CD14-positive monocyte (primary cell): ENCODE measurements around the gene TIRAP. TPM values are rescaled to one million over a fixed set of nuclear protein-coding genes. Genes with fewer than 3 reads are reported as not detected.

Source experiments
- DNase-seq, 3 donors: peaks; one replicate each; pipeline ENCODE4 v3.0.0-alpha.2; 2011 to 2022
- H2AFZ ChIP-seq: 2 replicates; pipeline ENCODE4 v1.6.0; 2012; ENCODE audit warnings: mild to moderate bottlenecking, low read depth, low read length, inconsistent platforms; ENCODE audit not compliant: insufficient read depth, poor library complexity, severe bottlenecking
- H3K27ac ChIP-seq, 2 donors: 1 replicate in 1 of 2; 2 replicates in 1 of 2; pipeline ENCODE4 v1.5.1; 2012 to 2013; ENCODE audit warnings: low read length in 2 of 2, control low read depth in 1 of 2, inconsistent platforms in 1 of 2, low read depth in 1 of 2, mild to moderate bottlenecking in 1 of 2
- H3K27me3 ChIP-seq, 2 donors: one replicate each; pipeline versions ENCODE4 v1.6.0 to v1.6.1; 2011 to 2013; ENCODE audit warnings: low read length in 2 of 2; ENCODE audit not compliant: control insufficient read depth in 2 of 2, insufficient read depth in 2 of 2
- H3K36me3 ChIP-seq, 2 donors: replicated peaks in 1 of 2; 1 replicate in 1 of 2; 2 replicates in 1 of 2; pipeline versions ENCODE4 v1.5.1 to v1.6.1; 2012 to 2013; ENCODE audit warnings: low read length in 2 of 2, control low read depth in 1 of 2, inconsistent platforms in 1 of 2, mild to moderate bottlenecking in 1 of 2; ENCODE audit not compliant: insufficient read depth in 2 of 2, control insufficient read depth in 1 of 2
- H3K4me1 ChIP-seq, 2 donors: 1 replicate in 1 of 2; 2 replicates in 1 of 2; pipeline versions ENCODE4 v1.5.1 to v1.6.1; 2012 to 2013; ENCODE audit warnings: low read length in 2 of 2, control low read depth in 1 of 2, inconsistent platforms in 1 of 2, mild to moderate bottlenecking in 1 of 2, moderate library complexity in 1 of 2; ENCODE audit not compliant: insufficient read depth in 2 of 2, control insufficient read depth in 1 of 2
- H3K4me2 ChIP-seq: replicated peaks from 2 replicates; pipeline ENCODE3; 2012; ENCODE audit warnings: low read length, moderate library complexity, mild to moderate bottlenecking; ENCODE audit not compliant: poor library complexity, severe bottlenecking; ENCODE audit errors: extremely low read depth
- H3K4me3 ChIP-seq, 3 experiments: fragments of 200-600 bp in 1 of 3; sonication (generic) in 1 of 3; replicated peaks in 1 of 3; 1 replicate in 2 of 3; 2 replicates in 1 of 3; pipeline ENCODE4 v1.5.1; 2011 to 2013; ENCODE audit warnings: low read length in 3 of 3, mild to moderate bottlenecking in 3 of 3, control low read depth in 2 of 3, low read depth in 2 of 3, inconsistent platforms in 1 of 3, moderate library complexity in 1 of 3
- H3K79me2 ChIP-seq: 2 replicates; pipeline ENCODE4 v1.6.0; 2012; ENCODE audit warnings: mild to moderate bottlenecking, control low read depth, inconsistent platforms, low read length, moderate library complexity; ENCODE audit not compliant: insufficient read depth
- H3K9ac ChIP-seq: 2 replicates; pipeline ENCODE4 v1.6.0; 2017; ENCODE audit warnings: low read length, mild to moderate bottlenecking; ENCODE audit not compliant: insufficient read depth, poor library complexity, severe bottlenecking
- H3K9me3 ChIP-seq, 2 donors: replicated peaks in 1 of 2; 1 replicate in 1 of 2; 2 replicates in 1 of 2; pipeline versions ENCODE4 v1.5.1 to v1.6.1; 2012 to 2013; ENCODE audit warnings: low read length in 2 of 2, control low read depth in 1 of 2; ENCODE audit not compliant: control insufficient read depth in 1 of 2, insufficient read depth in 1 of 2
- H4K20me1 ChIP-seq: 2 replicates; pipeline ENCODE4 v1.6.0; 2012; ENCODE audit warnings: mild to moderate bottlenecking, low read length, control low read depth, moderate library complexity; ENCODE audit not compliant: insufficient read depth
- H3K27ac Mint-ChIP-seq, 7 donors: one replicate each; pipeline ENCODE4 v1.8.0; 2020; ENCODE audit warnings: mild to moderate bottlenecking in 7 of 7, mixed read lengths in 7 of 7, moderate library complexity in 6 of 7, inconsistent platforms in 2 of 7
- H3K27me3 Mint-ChIP-seq, 3 donors: one replicate each; pipeline ENCODE4 v1.8.0; 2021 to 2022; ENCODE audit warnings: low read depth in 3 of 3, mild to moderate bottlenecking in 3 of 3, mixed read lengths in 3 of 3, moderate library complexity in 3 of 3, inconsistent platforms in 1 of 3
- H3K36me3 Mint-ChIP-seq, 2 donors: one replicate each; pipeline ENCODE4 v1.8.0; 2020; ENCODE audit warnings: mixed read lengths in 2 of 2, inconsistent platforms in 1 of 2, mild to moderate bottlenecking in 1 of 2
- H3K4me1 Mint-ChIP-seq: one replicate; pipeline ENCODE4 v1.8.0; 2020; ENCODE audit warnings: mild to moderate bottlenecking, mixed read lengths
- H3K4me3 Mint-ChIP-seq, 2 donors: one replicate each; pipeline ENCODE4 v1.8.0; 2020; ENCODE audit warnings: mild to moderate bottlenecking in 2 of 2, mixed read lengths in 2 of 2, moderate library complexity in 1 of 2
- H3K9me3 Mint-ChIP-seq, 7 donors: one replicate each; pipeline ENCODE4 v1.8.0; 2020 to 2022; ENCODE audit warnings: mixed read lengths in 7 of 7, mild to moderate bottlenecking in 6 of 7, moderate library complexity in 6 of 7, inconsistent platforms in 2 of 7
- whole genome bisulfite sequencing: methylation state at CpG from one replicate; pipeline ENCODE4 v1.1.5; 2013; ENCODE audit warnings: missing lambda C conversion rate; ENCODE audit not compliant: insufficient coverage; 5-methylcytosine and 5-hydroxymethylcytosine counted together
- intact Hi-C, 2 donors: fragments of 100-400 bp; cut with micrococcal nuclease; formaldehyde crosslinking; loops; one replicate each; pipeline versions ENCODE4 v1.15.0 to v1.15.1; 2023
- polyA plus RNA-seq, 3 donors: library from polyadenylated mRNA; depleted of rRNA in 1 of 3; unstranded in 2 of 3; stranded (reverse) in 1 of 3; fragments of 300-500 nt in 2 of 3; fragments of >200 nt in 1 of 3; fragmentation: Illumina TruSeq in 2 of 3; gene quantifications; 1 replicate in 2 of 3; 2 replicates in 1 of 3; pipeline ENCODE4 v1.2.3, GENCODE V29; 2012 to 2021
- TF ChIP-seq, protein P1 (sequence below): fragments of 200-600 bp; IDR thresholded peaks from one replicate; pipeline ENCODE4 v1.8.0; 2022; ENCODE audit warnings: antibody characterized with exemption, mild to moderate bottlenecking

Gene TIRAP
- polyA plus RNA-seq, 3 donors: 7.0 to 13.8 (median 11.1) TPM

DNA sequence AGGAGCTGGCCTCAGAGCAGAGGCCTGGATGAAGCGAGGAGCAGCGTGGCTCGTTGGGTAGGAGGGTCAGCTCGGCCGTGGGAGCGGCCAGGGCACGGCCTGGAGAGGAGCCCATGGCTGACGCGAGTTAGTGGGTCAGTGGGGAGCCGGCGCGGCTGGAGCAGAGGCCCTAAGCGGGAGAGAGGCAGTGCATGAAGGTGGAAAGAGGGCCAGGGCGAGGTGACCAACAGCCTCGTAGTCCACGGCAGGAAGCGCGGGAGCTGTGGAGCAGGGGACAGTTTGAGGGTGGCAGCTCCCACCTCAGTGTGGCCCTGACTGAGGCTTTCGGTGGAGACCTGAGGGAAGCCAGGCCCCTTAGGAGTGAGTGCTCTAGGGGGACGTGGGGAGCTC, 45.1 kb downstream of the TIRAP start:
- 93% methylated on average over 20 of the region's 20 CpGs for WGBS
- Histone ChIP-seq H4K20me1 (no peaks in the 10 kb centered on the region), H3K36me3 (peaks cover 27 to 61% of the 10 kb centered on the region in 2 donors), H3K4me1 (no peaks in the 10 kb centered on the region), H3K9me3 (no peaks in the 10 kb centered on the region), H3K27ac (no peak overlapping the region), H3K9ac (no peak overlapping the region), H3K27me3 (no peaks in the 10 kb centered on the region), H2AFZ (no peak overlapping the region), H3K4me3 (no peak overlapping the region), H3K4me2 (no peak overlapping the region), H3K79me2 (peaks cover 11% of the 10 kb centered on the region)
- Mint-ChIP-seq H3K27me3 (peaks cover 0 to 1% (median 0%) of the 10 kb centered on the region in 3 donors), H3K36me3 (peaks cover 51 to 62% of the 10 kb centered on the region in 2 donors), H3K4me3 (no peak overlapping the region), H3K27ac (peak overlapping the region in 1 of 7 donors; percentile 85), H3K4me1 (peaks cover 3% of the 10 kb centered on the region), H3K9me3 (no peaks in the 10 kb centered on the region)
- DNase-seq: no peak
- TF ChIP-seq, protein P1, sequence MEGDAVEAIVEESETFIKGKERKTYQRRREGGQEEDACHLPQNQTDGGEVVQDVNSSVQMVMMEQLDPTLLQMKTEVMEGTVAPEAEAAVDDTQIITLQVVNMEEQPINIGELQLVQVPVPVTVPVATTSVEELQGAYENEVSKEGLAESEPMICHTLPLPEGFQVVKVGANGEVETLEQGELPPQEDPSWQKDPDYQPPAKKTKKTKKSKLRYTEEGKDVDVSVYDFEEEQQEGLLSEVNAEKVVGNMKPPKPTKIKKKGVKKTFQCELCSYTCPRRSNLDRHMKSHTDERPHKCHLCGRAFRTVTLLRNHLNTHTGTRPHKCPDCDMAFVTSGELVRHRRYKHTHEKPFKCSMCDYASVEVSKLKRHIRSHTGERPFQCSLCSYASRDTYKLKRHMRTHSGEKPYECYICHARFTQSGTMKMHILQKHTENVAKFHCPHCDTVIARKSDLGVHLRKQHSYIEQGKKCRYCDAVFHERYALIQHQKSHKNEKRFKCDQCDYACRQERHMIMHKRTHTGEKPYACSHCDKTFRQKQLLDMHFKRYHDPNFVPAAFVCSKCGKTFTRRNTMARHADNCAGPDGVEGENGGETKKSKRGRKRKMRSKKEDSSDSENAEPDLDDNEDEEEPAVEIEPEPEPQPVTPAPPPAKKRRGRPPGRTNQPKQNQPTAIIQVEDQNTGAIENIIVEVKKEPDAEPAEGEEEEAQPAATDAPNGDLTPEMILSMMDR: no peak
- intact Hi-C loops: no loop called here

DNA sequence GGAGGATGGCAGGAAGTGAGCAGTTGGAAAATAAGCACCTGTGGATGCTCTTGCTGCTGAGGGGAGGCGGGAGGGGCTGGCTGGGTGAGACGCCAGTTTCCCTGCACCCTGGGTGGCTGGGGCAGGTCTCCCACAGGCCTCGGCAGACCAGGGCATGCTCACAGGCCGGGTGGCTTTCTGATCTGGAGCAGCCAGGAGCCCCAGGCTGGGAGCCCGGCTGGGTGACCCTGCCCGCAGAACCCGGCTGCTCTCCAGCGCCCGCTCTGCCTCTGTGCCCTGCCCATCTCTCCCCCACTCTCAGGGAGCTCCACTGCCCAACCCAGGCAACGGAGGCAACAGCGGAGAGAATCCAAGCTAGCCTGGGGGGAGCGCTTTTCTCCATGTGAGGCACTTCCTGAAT, 45.6 kb downstream of the TIRAP start:
- H3K4me1 ChIP-seq: no peaks in the 10 kb centered on the region
- H3K9ac ChIP-seq: no peak overlapping the region
- H3K4me3 Mint-ChIP-seq: no peak overlapping the region
- intact Hi-C loops: no loop called here
- peaks cover 11% of the 10 kb centered on the region for H3K79me2 ChIP-seq
- 89% methylated on average over 9 of the region's 12 CpGs for WGBS
- peak overlapping the region in 3 of 7 donors; percentile 56 to 85 (median 70) for H3K27ac Mint-ChIP-seq
- H3K4me1 Mint-ChIP-seq: peaks cover 3% of the 10 kb centered on the region
- peaks cover 54 to 65% of the 10 kb centered on the region in 2 donors for H3K36me3 Mint-ChIP-seq
- no peaks in the 10 kb centered on the region for H3K27me3 ChIP-seq
- H3K27me3 Mint-ChIP-seq: peaks cover 0 to 1% (median 0%) of the 10 kb centered on the region in 3 donors
- no peak for DNase-seq
- no peaks in the 10 kb centered on the region for H4K20me1 ChIP-seq
- H2AFZ ChIP-seq: no peak overlapping the region
- TF ChIP-seq, protein P1: no peak
- no peak overlapping the region for H3K4me3 ChIP-seq
- H3K36me3 ChIP-seq: peaks cover 32 to 66% of the 10 kb centered on the region in 2 donors
- H3K4me2 ChIP-seq: no peak overlapping the region
- H3K9me3 Mint-ChIP-seq: no peaks in the 10 kb centered on the region
- H3K9me3 ChIP-seq: no peaks in the 10 kb centered on the region
- H3K27ac ChIP-seq: no peak overlapping the region
